ENCODE measurements around the gene COA5. TPM values are rescaled to one million over a fixed set of nuclear protein-coding genes. Genes with fewer than 3 reads are reported as not detected.
"Not testable (repeated sequence)": the region's sequence is repeated elsewhere in the genome, so short reads cannot be mapped to it uniquely, and the experiment has no call there.

Gene COA5
- total RNA-seq, 1 experiment from 2014 or later = 47.4 TPM

DNA sequence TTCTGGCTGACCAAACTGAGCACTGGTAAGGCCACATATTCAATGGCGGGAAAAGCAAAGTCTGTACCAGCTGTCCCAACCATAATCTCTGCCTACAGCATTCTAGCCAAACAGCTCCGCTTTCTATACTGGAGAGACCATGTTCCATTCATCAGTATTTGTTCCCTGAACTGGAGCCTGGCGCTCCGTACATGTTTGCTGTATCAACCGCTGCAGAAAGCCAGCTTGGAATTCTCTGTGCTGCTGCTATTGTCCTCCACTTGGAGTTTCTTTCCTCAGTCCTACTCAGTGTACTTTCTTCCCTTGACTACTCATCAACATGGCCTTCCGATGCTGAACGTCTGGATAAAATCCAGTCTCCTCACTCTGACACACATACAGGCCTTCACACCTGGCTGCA lies 1.9 kb downstream of the COA5 start:
- DNase-seq (ENCODE audit: low spot score) = no peak

GRCh38 chr2:98605076-98605475 lies 3.2 kb downstream of the COA5 start:
- DNase-seq (ENCODE audit: low spot score) = no peak

DNA sequence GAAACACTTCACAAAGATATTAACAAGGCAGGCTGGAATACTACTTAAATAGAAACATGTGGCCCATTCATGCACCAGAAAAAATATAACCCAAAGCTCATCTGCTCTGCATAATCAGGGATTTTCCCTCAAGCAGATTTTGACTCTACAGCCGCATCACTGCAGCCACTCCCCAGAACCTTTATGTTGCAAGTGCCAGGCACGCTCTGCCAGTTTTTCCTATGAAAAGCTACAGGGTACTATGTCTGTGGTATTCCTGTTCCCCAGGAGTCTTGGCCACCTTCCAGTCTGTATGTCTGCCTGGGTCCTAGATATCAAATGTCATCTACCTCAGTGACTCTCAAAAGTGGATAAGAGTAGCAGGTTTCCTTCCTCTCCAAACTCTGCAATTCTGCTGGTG lies 3.8 kb downstream of the COA5 start:
- DNase-seq (ENCODE audit: low spot score) = no peak

DNA sequence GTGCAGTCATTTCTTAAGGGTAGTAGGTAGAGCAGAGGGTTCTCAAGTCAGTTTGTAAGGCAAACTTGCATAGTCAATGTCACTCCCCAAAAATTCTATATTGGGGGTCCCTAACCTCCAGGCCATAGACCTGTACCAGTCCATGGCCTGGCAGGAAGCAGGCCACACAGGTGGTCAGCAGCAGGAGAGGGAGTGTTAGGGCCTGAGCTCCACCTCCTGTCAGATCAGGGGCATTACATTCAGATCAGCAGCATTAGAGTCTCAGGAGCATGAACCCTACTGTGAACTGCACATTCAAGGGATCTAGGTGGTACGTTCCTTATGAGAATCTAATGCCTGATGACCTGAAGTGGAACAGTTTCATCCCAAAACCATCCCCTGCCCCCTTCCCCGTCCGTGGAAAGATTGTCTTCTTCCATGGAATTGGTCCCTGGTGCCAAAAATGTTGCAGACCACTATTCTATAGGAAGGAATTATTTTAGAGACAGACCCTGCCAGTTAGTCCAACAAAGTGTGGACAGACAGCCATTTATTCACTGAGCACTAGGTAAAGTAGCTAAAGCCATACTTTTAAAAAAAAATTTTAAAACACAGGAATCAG lies 6.7 kb downstream of the COA5 start:
- peak; percentile 55 for DNase-seq (ENCODE audit: low spot score)

DNA sequence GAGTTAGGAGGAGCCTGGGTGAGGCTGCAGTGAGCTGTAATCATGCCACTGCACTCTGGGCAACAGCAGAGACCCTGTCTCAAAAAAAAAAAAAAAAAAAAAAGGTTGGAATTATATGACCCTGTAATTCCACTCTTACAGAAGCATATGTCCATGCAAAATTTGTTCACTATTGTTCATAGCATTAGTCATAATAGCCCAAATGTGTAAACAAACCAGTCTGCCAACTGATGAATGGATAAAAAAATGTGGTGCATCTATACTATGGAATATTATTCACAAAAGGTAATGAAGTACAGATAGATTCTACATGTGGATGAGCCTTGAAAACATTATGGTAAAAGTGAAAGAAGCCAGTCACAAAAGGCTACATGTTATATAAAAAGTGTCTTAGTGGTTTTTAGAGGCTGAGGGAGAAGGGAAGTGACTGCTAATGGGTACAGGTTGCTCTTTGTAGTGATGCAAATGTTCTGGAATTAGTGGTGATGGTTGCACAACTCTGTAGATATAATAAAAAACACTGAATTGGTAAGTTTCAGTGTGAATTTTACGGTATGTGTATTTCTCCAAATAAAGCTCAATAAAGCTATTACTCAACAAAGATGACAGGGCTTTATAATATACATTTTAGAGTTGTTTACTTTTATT lies 9.4 kb downstream of the COA5 start:
- no peak for DNase-seq (ENCODE audit: low spot score)

DNA sequence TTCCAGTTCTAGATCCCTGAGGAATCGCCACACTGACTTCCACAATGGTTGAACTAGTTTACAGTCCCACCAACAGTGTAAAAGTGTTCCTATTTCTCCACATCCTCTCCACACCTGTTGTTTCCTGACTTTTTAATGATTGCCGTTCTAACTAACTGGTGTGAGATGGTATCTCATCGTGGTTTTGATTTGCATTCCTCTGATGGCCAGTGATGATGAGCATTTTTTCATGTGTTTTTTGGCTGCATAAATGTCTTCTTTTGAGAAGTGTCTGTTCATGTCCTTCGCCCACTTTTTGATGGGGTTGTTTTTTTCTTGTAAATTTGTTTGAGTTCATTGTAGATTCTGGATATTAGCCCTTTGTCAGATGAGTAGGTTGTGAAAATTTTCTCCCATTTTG lies 13.6 kb downstream of the COA5 start:
- not testable (repeated sequence) for DNase-seq (ENCODE audit: low spot score)

- no peak for DNase-seq (ENCODE audit: low spot score)
Measured at GRCh38 chr2:98592565-98592964, 15.7 kb downstream of the COA5 start.

GRCh38 chr2:98589489-98589888 lies 18.8 kb downstream of the COA5 start:
- DNase-seq (ENCODE audit: low spot score) = no peak

- no peak for DNase-seq (ENCODE audit: low spot score)
Measured at GRCh38 chr2:98588880-98589431, 19.4 kb downstream of the COA5 start.

GRCh38 chr2:98586551-98587140 lies 21.7 kb downstream of the COA5 start:
- DNase-seq (ENCODE audit: low spot score) = no peak

GRCh38 chr2:98585386-98585785 lies 22.9 kb downstream of the COA5 start:
- no peak for DNase-seq (ENCODE audit: low spot score)

DNA sequence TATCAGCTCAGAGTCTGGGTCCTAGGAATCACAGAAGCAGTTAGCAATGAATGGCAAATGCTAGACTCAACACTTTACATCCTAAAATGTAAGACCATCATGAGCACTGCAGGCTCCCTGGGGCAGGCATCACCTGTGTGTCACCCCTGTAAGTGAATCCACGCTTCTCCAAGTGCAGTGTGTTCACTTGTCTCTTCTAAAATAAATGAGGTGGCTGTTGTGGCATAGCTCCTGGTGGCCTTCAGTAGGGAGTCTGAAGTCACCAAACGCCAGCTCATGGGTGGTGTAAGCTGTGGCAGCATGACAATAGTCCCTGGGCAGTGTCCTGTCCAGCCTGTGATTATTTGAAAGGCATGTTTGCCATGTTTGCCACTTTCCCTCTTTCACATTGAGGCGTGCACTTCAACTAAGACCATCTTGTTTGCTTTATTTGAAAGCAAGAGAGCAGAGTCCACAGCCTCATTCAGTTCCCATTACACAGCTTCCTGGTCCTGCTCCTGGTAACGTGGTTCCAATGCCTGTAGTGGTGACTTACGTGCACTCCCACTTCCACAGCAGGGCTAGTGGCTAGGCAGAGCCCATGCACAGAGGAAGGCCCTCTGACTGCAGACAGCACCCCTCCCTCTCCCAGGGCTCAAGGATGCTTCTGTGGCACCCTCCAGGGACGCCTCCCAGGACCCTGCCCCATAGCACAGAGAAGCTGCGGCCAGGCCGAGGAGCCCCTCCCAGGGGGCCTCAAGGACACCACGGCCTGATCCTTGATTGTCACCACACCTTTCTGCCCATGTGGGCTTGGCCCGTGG lies 24.3 kb downstream of the COA5 start:
- no peak for DNase-seq (ENCODE audit: low spot score)

- no peak for DNase-seq (ENCODE audit: low spot score)
Measured at GRCh38 chr2:98583276-98583675, 25.0 kb downstream of the COA5 start.

- DNase-seq (ENCODE audit: low spot score) = no peak
Measured at GRCh38 chr2:98582523-98582922, 25.8 kb downstream of the COA5 start.

DNA sequence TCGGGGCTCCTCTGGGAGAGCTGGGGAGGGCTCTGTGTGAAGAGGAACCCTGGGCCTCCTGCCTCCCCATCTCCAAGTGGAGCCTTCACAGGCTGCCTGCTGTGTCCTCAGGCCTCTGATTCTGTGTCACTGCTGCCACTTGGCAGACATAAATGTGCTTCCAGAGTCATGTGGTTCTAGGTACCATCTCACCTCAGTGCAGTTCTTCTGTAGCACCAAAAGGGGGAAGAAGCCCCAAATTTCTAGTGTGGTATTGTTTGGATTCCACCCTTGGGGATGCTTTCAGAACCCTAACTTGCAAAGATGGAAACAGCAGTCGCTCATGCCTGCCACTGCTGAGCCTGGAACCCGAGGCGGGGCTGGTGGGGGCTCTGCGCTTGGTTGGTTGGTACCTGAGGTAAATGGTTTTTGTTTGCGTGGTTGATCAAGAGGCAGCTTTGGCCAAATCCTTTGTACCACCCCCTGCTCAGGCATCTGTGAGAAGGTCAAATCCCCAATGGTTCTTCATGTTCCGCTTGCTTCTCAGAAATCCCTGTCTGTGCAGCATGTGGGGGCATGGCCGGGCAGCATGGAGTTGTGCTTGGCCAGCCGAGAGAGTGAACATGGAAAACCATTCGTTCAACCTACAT lies 27.5 kb downstream of the COA5 start:
- DNase-seq (ENCODE audit: low spot score) = no peak

GRCh38 chr2:98579926-98580325 lies 28.4 kb downstream of the COA5 start:
- no peak for DNase-seq (ENCODE audit: low spot score)

GRCh38 chr2:98578231-98578630 lies 30.1 kb downstream of the COA5 start:
- no peak for DNase-seq (ENCODE audit: low spot score)

DNA sequence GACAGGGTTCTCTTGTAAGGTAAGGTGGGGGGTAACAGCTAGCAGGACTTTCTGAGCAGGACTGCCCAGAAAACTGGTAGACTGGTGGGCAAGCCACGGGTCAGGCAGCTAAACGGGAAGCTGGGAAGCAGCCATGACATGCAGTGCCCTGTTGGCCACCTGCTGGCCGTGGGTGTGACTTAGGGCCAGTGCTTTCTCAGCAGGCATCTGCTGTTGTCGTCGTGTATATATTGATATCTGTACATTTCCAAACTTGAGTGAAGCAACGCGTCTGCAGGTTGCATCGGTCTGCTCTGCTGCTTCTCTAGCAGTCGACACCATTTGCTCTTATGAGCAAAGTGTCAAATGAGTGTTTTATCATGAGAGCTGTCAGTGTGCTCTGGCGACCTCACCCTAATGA lies 31.0 kb downstream of the COA5 start:
- no peak for DNase-seq (ENCODE audit: low spot score)

GRCh38 chr2:98576666-98577312 lies 31.5 kb downstream of the COA5 start:
- no peak for DNase-seq (ENCODE audit: low spot score)

GRCh38 chr2:98573426-98573825 lies 34.9 kb downstream of the COA5 start:
- no peak for DNase-seq (ENCODE audit: low spot score)

DNA sequence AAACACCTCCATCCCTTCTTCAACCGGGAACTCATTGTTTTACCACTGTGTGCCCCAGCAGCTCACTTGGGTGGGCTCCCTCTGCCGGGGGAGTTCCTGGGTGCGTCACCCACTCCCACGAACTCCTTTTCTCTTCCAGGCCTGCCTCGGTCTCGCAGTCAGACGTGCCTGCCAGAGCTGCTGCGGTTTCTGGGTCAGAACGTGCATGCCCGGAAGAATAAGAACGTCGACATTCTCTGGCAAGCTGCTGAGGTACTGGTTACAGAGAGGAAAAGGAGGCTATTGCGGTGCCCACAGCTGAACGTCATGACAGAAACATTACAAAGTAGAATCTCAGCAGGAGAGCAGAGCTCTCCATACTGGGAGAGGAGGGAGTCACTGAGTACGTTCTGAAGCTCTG lies 35.6 kb downstream of the COA5 start:
- DNase-seq (ENCODE audit: low spot score) = no peak
